HG03342 (cell line): ENCODE measurements around the gene FCHSD2.

Source experiments
- ATAC-seq: cut with Tn5 transposase; IDR thresholded peaks from one replicate; pipeline ENCODE4 v1.9.1; 2021; ENCODE audit warnings: mild to moderate bottlenecking, moderate library complexity; ENCODE audit not compliant: unreplicated experiment

Gene FCHSD2

GRCh38 chr11:73142128-73142377 is at the start of gene FCHSD2:
FCHSD2 (minus strand) TSS chr11:73142318; CDS start chr11:73141877, 441 bp downstream.
- no peak for ATAC-seq

- no peak for ATAC-seq
These were observed 49.0 kb upstream of the FCHSD2 start for GRCh38 chr11:73191151-73191550.

- no peak for ATAC-seq
These were observed 48.4 kb upstream of the FCHSD2 start for GRCh38 chr11:73190557-73190885.

- ATAC-seq, result no peak
These were observed 47.8 kb upstream of the FCHSD2 start for GRCh38 chr11:73189723-73190556.

GRCh38 chr11:73189315-73189714 is 47.2 kb upstream of the FCHSD2 start:
- ATAC-seq, result no peak

GRCh38 chr11:73188301-73188700 is 46.2 kb upstream of the FCHSD2 start:
- no peak for ATAC-seq

GRCh38 chr11:73187854-73188253 is 45.7 kb upstream of the FCHSD2 start:
- no peak for ATAC-seq

GRCh38 chr11:73186886-73187285 is 44.8 kb upstream of the FCHSD2 start:
- ATAC-seq, result no peak

- no peak for ATAC-seq
These were observed 44.3 kb upstream of the FCHSD2 start for GRCh38 chr11:73186294-73186850.

- ATAC-seq, result no peak
These were observed 43.7 kb upstream of the FCHSD2 start for GRCh38 chr11:73185680-73186293.

- ATAC-seq, result no peak
These were observed 43.0 kb upstream of the FCHSD2 start for GRCh38 chr11:73184953-73185671.

GRCh38 chr11:73182824-73183321 is 40.8 kb upstream of the FCHSD2 start:
- no peak for ATAC-seq

GRCh38 chr11:73178681-73179080 is 36.6 kb upstream of the FCHSD2 start:
- no peak for ATAC-seq

GRCh38 chr11:73177778-73178539 is 35.8 kb upstream of the FCHSD2 start:
- ATAC-seq, result peak; percentile 71

GRCh38 chr11:73177380-73177777 is 35.3 kb upstream of the FCHSD2 start:
- no peak for ATAC-seq

- no peak for ATAC-seq
These were observed 34.7 kb upstream of the FCHSD2 start for GRCh38 chr11:73176874-73177155.

GRCh38 chr11:73176145-73176873 is 34.2 kb upstream of the FCHSD2 start:
- no peak for ATAC-seq

- ATAC-seq, result no peak
These were observed 33.5 kb upstream of the FCHSD2 start for GRCh38 chr11:73175551-73176144.

- ATAC-seq, result no peak
These were observed 32.3 kb upstream of the FCHSD2 start for GRCh38 chr11:73174495-73174791.

- no peak for ATAC-seq
These were observed 31.8 kb upstream of the FCHSD2 start for GRCh38 chr11:73173755-73174494.
